ENCODE measurements around the gene UCP2. TPM values are rescaled to one million over a fixed set of nuclear protein-coding genes. Genes with fewer than 3 reads are reported as not detected.

The UCP2 gene
- total and polyA plus RNA-seq, 7 donors = 23.8 to 117 (median 37.2) TPM

- no peaks in the 10 kb centered on the region for H3K9me3 ChIP-seq
- H3K4me3 ChIP-seq = peak overlapping the region; percentile 44 to 65 (median 57)
- peak; percentile 40 for DNase-seq
- no peaks in the 10 kb centered on the region for H3K27me3 ChIP-seq
- TF ChIP-seq CTCF (IDR thresholded peaks at IDR 0.05) (no peak), POLR2A (IDR thresholded peaks at IDR 0.05) (no peak), EP300 (IDR thresholded peaks at IDR 0.05) (no peak), POLR2AphosphoS5 (IDR thresholded peaks at IDR 0.05) (no peak)
- no peaks in the 10 kb centered on the region for H3K36me3 ChIP-seq
- intact Hi-C loops (cut with DNase I) = loop anchor here (2.0 to 5.0 kb wide), 2 partner anchors 35 to 188 kb away; partner anchors contain the start of genes C2CD3 and PPME1
- peak overlapping the region; percentile 82 to 95 (median 90) for H3K27ac ChIP-seq
- 57 to 69% methylated on average over 18 of the region's 18 CpGs for WGBS, 2 donors
- peaks cover 0 to 19% (median 14%) of the 10 kb centered on the region in 4 donors for H3K4me1 ChIP-seq
Observed at GRCh38 chr11:73983741-73984538, 1.3 kb upstream of the UCP2 start.

GRCh38 chr11:73982990-73983740 lies 522 bp upstream of the UCP2 start:
- intact Hi-C loops (cut with DNase I) = loop anchor here (2.0 to 5.0 kb wide), 2 partner anchors 36 to 189 kb away; partner anchors contain the start of genes C2CD3 and PPME1
- 1% methylated on average over 56 of the region's 56 CpGs for WGBS, 2 donors

GRCh38 chr11:73981051-73981805 lies 1.4 kb downstream of the UCP2 start:
- Histone ChIP-seq H3K4me3 (peak overlapping the region in 2 of 4 donors; percentile 65), H3K36me3 (peaks cover 0 to 23% (median 8%) of the 10 kb centered on the region in 4 donors), H3K27ac (peak overlapping the region; percentile 18 to 95 (median 86)), H3K4me1 (peaks cover 0 to 19% (median 14%) of the 10 kb centered on the region in 4 donors), H3K9me3 (no peaks in the 10 kb centered on the region), H3K27me3 (no peaks in the 10 kb centered on the region)
- peak; percentile 39 for DNase-seq
- intact Hi-C loops (cut with DNase I) = loop anchor here (5.0 kb wide), 1 partner anchor 191 kb away; the partner anchor contains the start of genes C2CD3 and PPME1
- WGBS, 2 donors = 55 to 61% methylated on average over 13 of the region's 13 CpGs
- TF ChIP-seq POLR2AphosphoS5 (IDR thresholded peaks at IDR 0.05) = no peak
- TF ChIP-seq CTCF (IDR thresholded peaks at IDR 0.05) = no peak
- no peak for TF ChIP-seq POLR2A (IDR thresholded peaks at IDR 0.05)
- no peak for TF ChIP-seq EP300 (IDR thresholded peaks at IDR 0.05)

More at GRCh38 chr11:73982990-73983740, 522 bp upstream of the UCP2 start:
- Histone ChIP-seq H3K9me3 (no peaks in the 10 kb centered on the region), H3K4me3 (peak overlapping the region; percentile 44 to 65 (median 57)), H3K36me3 (peaks cover 0 to 3% (median under 1%) of the 10 kb centered on the region in 4 donors), H3K27ac (peak overlapping the region; percentile 82 to 95 (median 90)), H3K4me1 (peaks cover 0 to 19% (median 14%) of the 10 kb centered on the region in 4 donors), H3K27me3 (no peaks in the 10 kb centered on the region)
- peak; percentile 97 for DNase-seq
- TF ChIP-seq CTCF (IDR thresholded peaks at IDR 0.05) (no peak), POLR2A (IDR thresholded peaks at IDR 0.05) (peak; percentile 18 to 42), EP300 (IDR thresholded peaks at IDR 0.05) (peak in 1 of 4 donors; percentile 14), POLR2AphosphoS5 (IDR thresholded peaks at IDR 0.05) (peak; percentile 59 to 78 (median 70))
